Measurements from ENCODE around the gene PTPN4.

DNA sequence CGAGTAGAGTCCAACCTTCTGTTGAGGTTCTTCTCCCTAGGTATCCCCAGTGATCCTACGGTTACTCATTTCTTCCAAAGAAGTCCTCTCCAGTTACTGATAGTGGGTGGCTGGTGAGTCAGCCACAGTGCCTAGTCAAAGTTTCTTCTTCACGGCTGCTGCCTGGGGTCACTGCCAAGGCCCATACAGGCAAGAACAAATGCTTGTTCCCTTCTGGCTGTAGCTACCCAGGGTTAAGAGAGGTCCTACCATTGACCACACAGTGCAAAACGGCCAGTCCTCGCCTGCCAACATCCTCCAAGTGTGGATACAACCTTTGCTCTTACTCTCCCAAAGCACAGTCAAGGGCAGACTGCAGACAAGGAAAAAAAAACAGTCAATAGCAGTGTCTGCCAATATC, 2.9 kb upstream of the PTPN4 start:
- TF ChIP-seq, protein P1, sequence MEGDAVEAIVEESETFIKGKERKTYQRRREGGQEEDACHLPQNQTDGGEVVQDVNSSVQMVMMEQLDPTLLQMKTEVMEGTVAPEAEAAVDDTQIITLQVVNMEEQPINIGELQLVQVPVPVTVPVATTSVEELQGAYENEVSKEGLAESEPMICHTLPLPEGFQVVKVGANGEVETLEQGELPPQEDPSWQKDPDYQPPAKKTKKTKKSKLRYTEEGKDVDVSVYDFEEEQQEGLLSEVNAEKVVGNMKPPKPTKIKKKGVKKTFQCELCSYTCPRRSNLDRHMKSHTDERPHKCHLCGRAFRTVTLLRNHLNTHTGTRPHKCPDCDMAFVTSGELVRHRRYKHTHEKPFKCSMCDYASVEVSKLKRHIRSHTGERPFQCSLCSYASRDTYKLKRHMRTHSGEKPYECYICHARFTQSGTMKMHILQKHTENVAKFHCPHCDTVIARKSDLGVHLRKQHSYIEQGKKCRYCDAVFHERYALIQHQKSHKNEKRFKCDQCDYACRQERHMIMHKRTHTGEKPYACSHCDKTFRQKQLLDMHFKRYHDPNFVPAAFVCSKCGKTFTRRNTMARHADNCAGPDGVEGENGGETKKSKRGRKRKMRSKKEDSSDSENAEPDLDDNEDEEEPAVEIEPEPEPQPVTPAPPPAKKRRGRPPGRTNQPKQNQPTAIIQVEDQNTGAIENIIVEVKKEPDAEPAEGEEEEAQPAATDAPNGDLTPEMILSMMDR (conservative IDR thresholded peaks at IDR 0.05; ENCODE audit: low read length), result no peak
- TF ChIP-seq EZH2phosphoT487 (IDR thresholded peaks at IDR 0.05; ENCODE audit: borderline replicate concordance, low read depth, low read length), result no peak

Measured in OCI-LY7 (cell line).